Vagina (tissue), 2 donors: Measurements from ENCODE around the gene MKI67. TPM values are rescaled to one million over a fixed set of nuclear protein-coding genes. Genes with fewer than 3 reads are reported as not detected.

Source experiments
- DNase-seq, 2 donors: peaks; one replicate each; pipeline ENCODE4 v3.0.0-alpha.2; 2017; ENCODE audit errors: extremely low spot score in 2 of 2
- H3K27ac ChIP-seq: fragments of 200-600 bp; sonication (generic); one replicate; pipeline ENCODE4 v1.5.1; 2019
- H3K27me3 ChIP-seq: fragments of 200-600 bp; sonication (generic); one replicate; pipeline ENCODE4 v1.5.1; 2019
- H3K36me3 ChIP-seq, 2 donors: fragments of 200-600 bp; sonication (generic); one replicate each; pipeline ENCODE4 v1.5.1; 2017 to 2019
- H3K4me1 ChIP-seq: fragments of 200-600 bp; sonication (generic); one replicate; pipeline ENCODE4 v1.5.1; 2019
- H3K4me3 ChIP-seq, 2 donors: fragments of 200-600 bp; sonication (generic); 1 replicate in 1 of 2; 2 replicates in 1 of 2; pipeline ENCODE4 v1.5.1; 2016 to 2019
- H3K9me3 ChIP-seq: fragments of 200-600 bp; sonication (generic); one replicate; pipeline ENCODE4 v1.5.1; 2019
- CTCF ChIP-seq, 3 experiments: fragments of 450-650 bp in 2 of 3; fragments of 200-600 bp in 1 of 3; sonication (generic) in 1 of 3; IDR thresholded peaks; one replicate each; pipeline ENCODE4 v1.5.1; 2017 to 2019; ENCODE audit warnings: antibody characterized with exemption in 3 of 3, mild to moderate bottlenecking in 2 of 3, moderate library complexity in 2 of 3
- POLR2A ChIP-seq, 2 donors: fragments of 450-650 bp; IDR thresholded peaks; one replicate each; pipeline ENCODE4 v1.6.1; 2017; ENCODE audit warnings: antibody characterized with exemption in 2 of 2, mild to moderate bottlenecking in 2 of 2, moderate library complexity in 2 of 2
- POLR2AphosphoS5 ChIP-seq, 2 donors: sonication (generic); formaldehyde crosslinking; IDR thresholded peaks; one replicate each; pipeline ENCODE4 v1.9.0; 2017; ENCODE audit warnings: antibody characterized with exemption in 2 of 2, mild to moderate bottlenecking in 2 of 2, low read depth in 1 of 2; ENCODE audit not compliant: insufficient read depth in 1 of 2
- intact Hi-C: fragments of 100-400 bp; cut with DNase I; formaldehyde crosslinking; loops from one replicate; pipeline ENCODE4 v1.15.1; 2023
- total RNA-seq: library from RNA; depleted of rRNA; stranded (reverse); fragments of >200 nt; gene quantifications from one replicate; pipeline ENCODE4 v1.2.3, GENCODE V29; 2016

The MKI67 gene
- total RNA-seq, 1 donor from 2014 or later = 11.5 TPM

GRCh38 chr10:128091636-128092210, 34.5 kb downstream of the MKI67 start:
- intact Hi-C loops = no loop called here

GRCh38 chr10:128087884-128088709, 38.1 kb downstream of the MKI67 start:
- no peaks in the 10 kb centered on the region for H3K27me3 ChIP-seq
- H3K27ac ChIP-seq = no peak overlapping the region
- H3K4me3 ChIP-seq = no peak overlapping the region
- no peaks in the 10 kb centered on the region for H3K9me3 ChIP-seq
- TF ChIP-seq CTCF (IDR thresholded peaks at IDR 0.05) (no peak), POLR2AphosphoS5 (IDR thresholded peaks at IDR 0.05; ENCODE audit: insufficient read depth in 1 of 2, low read depth in 1 of 2) (no peak), POLR2A (IDR thresholded peaks at IDR 0.05) (no peak)
- no peaks in the 10 kb centered on the region for H3K36me3 ChIP-seq
- intact Hi-C loops = no loop called here
- H3K4me1 ChIP-seq = no peaks in the 10 kb centered on the region
- DNase-seq = no peak

More at GRCh38 chr10:128091636-128092210, 34.5 kb downstream of the MKI67 start:
- no peak overlapping the region for H3K4me3 ChIP-seq
- DNase-seq = peak in 1 of 2 donors; percentile 77
- no peaks in the 10 kb centered on the region for H3K36me3 ChIP-seq
- no peak for TF ChIP-seq POLR2A (IDR thresholded peaks at IDR 0.05)
- TF ChIP-seq POLR2AphosphoS5 (IDR thresholded peaks at IDR 0.05; ENCODE audit: insufficient read depth in 1 of 2, low read depth in 1 of 2) = no peak
- no peak for TF ChIP-seq CTCF (IDR thresholded peaks at IDR 0.05)
- H3K27ac ChIP-seq = no peak overlapping the region
- no peaks in the 10 kb centered on the region for H3K27me3 ChIP-seq
- H3K4me1 ChIP-seq = peaks cover 7% of the 10 kb centered on the region
- H3K9me3 ChIP-seq = no peaks in the 10 kb centered on the region

- no peaks in the 10 kb centered on the region for H3K4me1 ChIP-seq
- H3K9me3 ChIP-seq = no peaks in the 10 kb centered on the region
- no peaks in the 10 kb centered on the region for H3K27me3 ChIP-seq
- no peaks in the 10 kb centered on the region for H3K36me3 ChIP-seq
- no peak overlapping the region for H3K27ac ChIP-seq
- intact Hi-C loops = no loop called here
- no peak for DNase-seq
- H3K4me3 ChIP-seq = no peak overlapping the region
- TF ChIP-seq CTCF (IDR thresholded peaks at IDR 0.05) (no peak), POLR2A (IDR thresholded peaks at IDR 0.05) (no peak), POLR2AphosphoS5 (IDR thresholded peaks at IDR 0.05; ENCODE audit: insufficient read depth in 1 of 2, low read depth in 1 of 2) (no peak)
Measured at GRCh38 chr10:128087146-128087883, 38.9 kb downstream of the MKI67 start.

GRCh38 chr10:128086003-128086863, 40.0 kb downstream of the MKI67 start:
- DNase-seq = peak in 1 of 2 donors; percentile 83
- Histone ChIP-seq H3K27me3 (no peaks in the 10 kb centered on the region), H3K4me1 (no peaks in the 10 kb centered on the region), H3K9me3 (no peaks in the 10 kb centered on the region), H3K36me3 (no peaks in the 10 kb centered on the region), H3K4me3 (no peak overlapping the region), H3K27ac (no peak overlapping the region)
- TF ChIP-seq CTCF (IDR thresholded peaks at IDR 0.05) = no peak
- no peak for TF ChIP-seq POLR2AphosphoS5 (IDR thresholded peaks at IDR 0.05; ENCODE audit: insufficient read depth in 1 of 2, low read depth in 1 of 2)
- TF ChIP-seq POLR2A (IDR thresholded peaks at IDR 0.05) = no peak
- intact Hi-C loops = no loop called here
